HG03378 (cell line): ENCODE measurements around the gene CHI3L1.

Experiments
- ATAC-seq: cut with Tn5 transposase; IDR thresholded peaks from one replicate; pipeline ENCODE4 v1.9.1; 2021; ENCODE audit warnings: mild to moderate bottlenecking, moderate library complexity; ENCODE audit not compliant: unreplicated experiment

Gene CHI3L1

DNA sequence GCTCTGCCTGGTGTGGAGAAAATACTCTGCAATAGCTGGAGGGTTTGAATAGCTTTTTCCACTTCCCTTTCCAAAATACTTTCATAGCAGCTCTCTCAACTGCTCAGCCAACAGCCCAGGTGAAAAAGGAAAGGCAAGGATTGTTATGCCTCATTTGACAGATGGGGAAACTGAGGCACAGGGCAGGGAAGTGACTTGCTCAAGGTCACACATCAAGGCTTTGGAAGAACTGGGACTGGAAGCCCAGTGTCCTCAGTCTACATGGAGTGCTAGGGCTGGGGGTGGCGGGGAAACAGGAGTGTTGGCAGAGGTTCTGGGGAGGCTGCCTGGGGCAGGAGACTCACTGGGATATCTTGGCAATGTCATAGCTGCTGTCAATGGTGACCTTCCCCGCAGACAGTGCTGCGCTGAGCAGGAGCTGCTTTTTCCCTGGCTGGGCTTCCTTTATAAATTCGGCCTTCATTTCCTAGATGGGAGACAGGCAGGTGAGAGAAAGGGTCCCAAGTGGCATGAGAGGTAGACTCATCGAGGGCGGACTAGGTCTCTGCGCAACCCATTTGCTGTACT, 4.0 kb downstream of the CHI3L1 start:
- ATAC-seq = no peak

GRCh38 chr1:203181586-203182386, 4.7 kb downstream of the CHI3L1 start:
- ATAC-seq = no peak

DNA sequence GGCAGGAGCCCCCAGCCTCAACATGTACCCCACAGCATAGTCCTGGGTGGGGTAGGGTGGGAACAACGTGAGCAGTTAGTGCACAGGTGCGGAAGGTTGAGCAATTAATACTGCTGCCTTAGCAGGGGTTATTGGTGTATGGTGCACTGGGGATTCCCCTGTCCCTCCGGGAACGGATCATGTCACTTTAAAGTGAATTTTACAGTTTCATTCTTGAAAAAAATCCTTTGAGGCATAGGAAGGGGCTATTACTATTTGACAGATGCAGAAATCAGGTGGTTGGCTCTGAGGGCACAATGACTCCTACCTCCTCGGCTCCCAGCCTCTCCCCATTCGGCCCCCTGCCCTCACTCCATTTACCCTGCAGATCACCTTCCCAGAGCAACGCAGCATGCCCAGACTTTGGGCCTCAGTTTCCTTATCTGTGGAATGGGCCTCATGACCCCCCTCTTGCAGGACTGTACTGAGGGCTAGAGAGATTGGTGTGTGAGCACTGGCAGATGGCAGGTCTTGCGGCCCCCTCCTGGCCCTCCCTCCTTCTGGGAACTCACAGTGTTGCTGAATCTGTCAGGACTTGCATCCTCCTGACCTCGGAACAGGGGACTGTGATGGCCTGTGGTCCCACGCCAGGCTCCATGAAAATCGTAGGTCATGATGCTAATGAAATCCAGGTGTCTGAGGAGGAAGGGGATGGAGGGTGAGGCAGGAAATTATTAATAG, 5.7 kb downstream of the CHI3L1 start:
- no peak for ATAC-seq

DNA sequence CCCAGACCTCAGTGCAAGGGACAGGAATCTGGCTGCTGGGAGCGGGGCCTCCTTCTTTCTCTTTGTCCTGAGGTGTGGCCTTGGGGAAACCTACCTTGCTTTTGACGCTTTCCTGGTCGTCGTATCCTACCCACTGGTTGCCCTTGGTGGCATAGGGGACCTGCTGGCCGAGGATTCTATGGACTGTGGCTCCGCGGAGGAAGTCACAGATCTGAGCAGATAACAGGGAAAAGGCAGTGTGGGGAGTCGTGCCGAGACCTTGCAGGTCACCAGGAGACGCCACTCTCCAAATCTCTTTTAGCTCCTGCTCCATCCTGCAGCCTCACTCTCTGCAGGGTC, 6.9 kb downstream of the CHI3L1 start:
- ATAC-seq = no peak

GRCh38 chr1:203178821-203179666, 7.5 kb downstream of the CHI3L1 start:
- no peak for ATAC-seq

DNA sequence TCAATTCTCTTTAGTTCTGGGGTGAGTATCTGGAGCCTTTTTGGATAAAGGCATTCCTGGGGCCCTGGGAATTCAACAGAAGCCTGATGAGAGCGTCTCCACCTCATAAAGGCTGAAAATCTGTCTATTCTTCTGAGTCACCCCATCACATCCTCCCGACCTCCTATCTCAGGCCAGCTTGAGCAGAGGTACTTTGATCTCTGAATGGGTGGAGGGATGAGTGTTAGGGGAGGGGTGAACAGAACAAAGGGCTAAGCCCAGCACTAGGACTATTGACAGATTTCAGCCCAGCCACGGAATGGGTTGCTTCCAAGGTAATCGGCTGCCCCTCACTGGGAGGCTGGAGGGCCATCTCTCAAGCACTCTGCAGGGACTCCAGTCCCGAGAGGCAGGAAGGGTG, 8.4 kb downstream of the CHI3L1 start:
- no peak for ATAC-seq

DNA sequence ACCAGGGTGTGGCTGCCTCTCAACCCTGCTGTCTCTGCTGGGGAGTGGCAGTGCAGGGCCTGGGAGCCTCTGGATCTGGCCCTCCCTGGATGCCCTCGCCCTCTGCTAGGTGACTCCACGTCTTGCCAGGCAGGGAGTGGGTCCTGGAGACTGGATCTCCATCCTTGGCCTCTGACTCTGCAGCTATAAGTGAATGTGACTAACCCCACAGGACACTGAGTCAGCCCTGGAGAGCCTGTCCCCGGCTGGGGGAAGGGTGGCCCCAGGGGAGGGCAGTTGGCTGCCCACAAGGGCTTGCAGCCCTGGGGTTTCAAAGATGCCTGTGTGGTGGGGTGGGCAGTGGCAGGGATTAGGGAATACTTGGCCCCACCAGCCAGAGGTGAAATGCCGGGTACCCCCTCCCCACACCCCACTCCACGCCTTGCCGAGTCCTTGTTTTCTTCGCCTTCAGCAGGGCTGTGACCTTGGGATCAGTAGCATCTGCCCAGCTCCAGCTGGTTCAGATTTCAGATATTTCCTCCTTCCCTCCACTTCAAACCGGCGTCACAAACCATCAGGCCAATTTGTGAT, 8.9 kb downstream of the CHI3L1 start:
- ATAC-seq = no peak

- ATAC-seq = no peak
Measured at GRCh38 chr1:203177036-203177405, 9.5 kb downstream of the CHI3L1 start.

- ATAC-seq = no peak
Measured at GRCh38 chr1:203176273-203177035, 10.1 kb downstream of the CHI3L1 start.

DNA sequence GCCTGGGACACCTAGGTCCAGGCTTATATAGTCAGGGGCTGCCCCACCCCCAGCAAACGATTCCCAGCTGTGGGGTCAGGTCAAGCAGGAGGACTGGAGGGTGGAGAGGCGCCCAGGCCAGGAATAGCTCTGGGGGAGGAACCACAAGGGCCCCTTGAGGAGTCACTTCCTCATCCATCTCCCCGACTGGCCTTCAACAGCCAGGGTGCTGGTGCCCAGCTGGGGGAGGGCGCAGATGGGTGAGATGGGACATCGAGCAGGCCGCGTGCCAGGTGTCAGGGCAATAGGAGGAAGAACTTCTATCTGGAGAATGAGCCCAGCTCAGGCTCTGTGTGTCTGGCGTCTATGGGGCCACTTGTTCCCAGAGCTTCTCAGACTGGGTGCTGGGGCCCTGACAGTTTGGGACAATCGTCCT, 10.7 kb downstream of the CHI3L1 start:
- ATAC-seq = no peak

GRCh38 chr1:203175237-203175826, 11.2 kb downstream of the CHI3L1 start, which contains the start of gene MYBPH:
Gene MYBPH (minus strand): TSS chr1:203175826. CDS start chr1:203175755, 71 bp downstream.
- ATAC-seq = no peak

GRCh38 chr1:203174324-203174985, 12.0 kb downstream of the CHI3L1 start:
- ATAC-seq = no peak

- ATAC-seq = peak; percentile 93
Measured at GRCh38 chr1:203173566-203173965, 12.9 kb downstream of the CHI3L1 start.

DNA sequence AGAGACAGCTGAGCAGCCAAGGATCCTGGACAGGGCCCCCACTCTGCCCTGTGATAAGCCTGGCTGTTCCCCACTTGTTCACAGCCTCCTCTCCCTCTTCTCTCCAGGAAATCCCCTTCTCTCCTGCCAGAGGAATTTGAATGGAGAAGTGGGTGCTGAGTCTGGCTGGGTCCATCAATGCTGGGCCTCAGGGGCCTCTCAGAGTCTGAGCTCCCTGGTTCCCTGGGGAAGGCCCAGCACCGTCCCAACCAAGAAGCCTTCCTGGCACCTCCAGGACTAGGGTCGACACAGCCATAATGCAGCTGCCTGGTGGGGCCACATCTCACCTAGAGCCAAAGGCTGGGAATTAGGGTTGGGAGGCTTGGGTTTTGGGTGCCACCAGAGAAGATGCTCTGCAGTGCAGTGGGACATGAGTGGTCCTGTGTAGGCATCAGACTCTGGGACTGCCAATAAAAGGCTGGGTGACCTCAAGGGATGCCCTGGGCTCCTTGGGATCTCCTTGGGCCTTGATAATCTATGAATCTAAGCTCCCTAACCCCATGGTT, 13.4 kb downstream of the CHI3L1 start:
- no peak for ATAC-seq

DNA sequence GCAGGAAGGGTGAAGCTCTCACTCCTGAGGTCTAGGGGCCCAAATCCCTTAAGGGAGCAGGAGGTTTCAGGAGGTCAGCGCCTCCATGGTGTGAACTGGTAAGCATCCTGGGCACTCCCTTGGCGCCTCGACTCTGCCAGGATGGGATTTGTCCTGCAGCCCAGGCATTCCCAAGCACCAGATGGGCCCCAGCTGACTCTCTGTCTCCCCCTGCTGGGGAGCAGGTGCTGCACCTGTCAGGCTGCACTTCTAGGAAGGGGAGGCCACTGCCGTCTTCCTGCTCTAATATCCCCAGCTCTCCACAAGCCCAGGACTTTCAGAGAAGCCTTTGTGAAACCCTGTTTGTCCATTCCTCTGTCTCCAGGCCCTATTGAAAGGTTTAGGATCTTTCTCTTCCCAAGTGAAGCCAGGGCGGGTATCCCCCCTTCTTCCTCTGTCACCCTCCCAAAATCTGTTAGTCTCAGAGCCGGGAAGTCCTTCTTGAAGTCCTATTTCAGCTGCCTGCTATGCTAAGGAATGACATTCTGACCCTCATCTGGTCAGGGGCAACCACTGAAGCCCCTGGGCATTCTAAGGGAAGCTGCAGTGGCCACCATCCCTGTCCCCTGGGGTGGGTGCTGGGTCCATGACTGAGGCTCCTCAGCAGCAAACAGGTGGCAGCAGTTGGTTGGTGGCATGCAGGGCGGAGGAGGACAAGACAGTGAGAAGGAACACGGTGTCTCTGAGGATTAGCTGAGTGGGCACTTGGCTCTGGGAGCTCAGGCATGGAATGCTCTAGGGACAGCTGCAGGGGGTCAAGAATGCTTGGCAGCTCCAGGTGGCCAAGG, 14.1 kb downstream of the CHI3L1 start:
- ATAC-seq = no peak

GRCh38 chr1:203171341-203172183, 14.9 kb downstream of the CHI3L1 start:
- ATAC-seq = no peak
